ENCODE data around the gene MPPED1. TPM values are rescaled to one million over a fixed set of nuclear protein-coding genes. Genes with fewer than 3 reads are reported as not detected.
A peak's percentile ranks its signal among the peaks of the same experiment; 100 is the strongest.

MPPED1 gene
- total RNA-seq, 1 experiment from 2014 or later: 0.35 TPM

GRCh38 chr22:43388420-43388851 is 23.4 kb upstream of the MPPED1 start (continued):
- TF ChIP-seq, protein P1, sequence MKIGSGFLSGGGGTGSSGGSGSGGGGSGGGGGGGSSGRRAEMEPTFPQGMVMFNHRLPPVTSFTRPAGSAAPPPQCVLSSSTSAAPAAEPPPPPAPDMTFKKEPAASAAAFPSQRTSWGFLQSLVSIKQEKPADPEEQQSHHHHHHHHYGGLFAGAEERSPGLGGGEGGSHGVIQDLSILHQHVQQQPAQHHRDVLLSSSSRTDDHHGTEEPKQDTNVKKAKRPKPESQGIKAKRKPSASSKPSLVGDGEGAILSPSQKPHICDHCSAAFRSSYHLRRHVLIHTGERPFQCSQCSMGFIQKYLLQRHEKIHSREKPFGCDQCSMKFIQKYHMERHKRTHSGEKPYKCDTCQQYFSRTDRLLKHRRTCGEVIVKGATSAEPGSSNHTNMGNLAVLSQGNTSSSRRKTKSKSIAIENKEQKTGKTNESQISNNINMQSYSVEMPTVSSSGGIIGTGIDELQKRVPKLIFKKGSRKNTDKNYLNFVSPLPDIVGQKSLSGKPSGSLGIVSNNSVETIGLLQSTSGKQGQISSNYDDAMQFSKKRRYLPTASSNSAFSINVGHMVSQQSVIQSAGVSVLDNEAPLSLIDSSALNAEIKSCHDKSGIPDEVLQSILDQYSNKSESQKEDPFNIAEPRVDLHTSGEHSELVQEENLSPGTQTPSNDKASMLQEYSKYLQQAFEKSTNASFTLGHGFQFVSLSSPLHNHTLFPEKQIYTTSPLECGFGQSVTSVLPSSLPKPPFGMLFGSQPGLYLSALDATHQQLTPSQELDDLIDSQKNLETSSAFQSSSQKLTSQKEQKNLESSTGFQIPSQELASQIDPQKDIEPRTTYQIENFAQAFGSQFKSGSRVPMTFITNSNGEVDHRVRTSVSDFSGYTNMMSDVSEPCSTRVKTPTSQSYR (CRISPR knock-in tag; IDR thresholded peaks at IDR 0.05): no peak
- TF ChIP-seq TEAD1 (CRISPR knock-in tag; IDR thresholded peaks at IDR 0.05) (0 out of 2 replicates have a peak, but pooled peaks have one; percentile 17), FOXJ3 (CRISPR knock-in tag; IDR thresholded peaks at IDR 0.05; ENCODE audit: borderline replicate concordance) (no peak), CREM (CRISPR knock-in tag; IDR thresholded peaks at IDR 0.05) (no peak), CTCF (IDR thresholded peaks at IDR 0.05) (peak; percentile 100), ESRRA (CRISPR knock-in tag; IDR thresholded peaks at IDR 0.05; ENCODE audit: borderline replicate concordance) (no peak), ZBTB21 (CRISPR knock-in tag; IDR thresholded peaks at IDR 0.05; ENCODE audit: borderline replicate concordance) (no peak), TP53 (CRISPR knock-in tag; IDR thresholded peaks at IDR 0.05) (0 out of 2 replicates have a peak, but pooled peaks have one; percentile 19)
- TF ChIP-seq, protein P2, sequence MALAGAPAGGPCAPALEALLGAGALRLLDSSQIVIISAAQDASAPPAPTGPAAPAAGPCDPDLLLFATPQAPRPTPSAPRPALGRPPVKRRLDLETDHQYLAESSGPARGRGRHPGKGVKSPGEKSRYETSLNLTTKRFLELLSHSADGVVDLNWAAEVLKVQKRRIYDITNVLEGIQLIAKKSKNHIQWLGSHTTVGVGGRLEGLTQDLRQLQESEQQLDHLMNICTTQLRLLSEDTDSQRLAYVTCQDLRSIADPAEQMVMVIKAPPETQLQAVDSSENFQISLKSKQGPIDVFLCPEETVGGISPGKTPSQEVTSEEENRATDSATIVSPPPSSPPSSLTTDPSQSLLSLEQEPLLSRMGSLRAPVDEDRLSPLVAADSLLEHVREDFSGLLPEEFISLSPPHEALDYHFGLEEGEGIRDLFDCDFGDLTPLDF (CRISPR knock-in tag; IDR thresholded peaks at IDR 0.05): no peak
- TF ChIP-seq, protein P3, sequence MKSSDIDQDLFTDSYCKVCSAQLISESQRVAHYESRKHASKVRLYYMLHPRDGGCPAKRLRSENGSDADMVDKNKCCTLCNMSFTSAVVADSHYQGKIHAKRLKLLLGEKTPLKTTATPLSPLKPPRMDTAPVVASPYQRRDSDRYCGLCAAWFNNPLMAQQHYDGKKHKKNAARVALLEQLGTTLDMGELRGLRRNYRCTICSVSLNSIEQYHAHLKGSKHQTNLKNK (CRISPR knock-in tag; IDR thresholded peaks at IDR 0.05): no peak
- TF ChIP-seq, protein P4, sequence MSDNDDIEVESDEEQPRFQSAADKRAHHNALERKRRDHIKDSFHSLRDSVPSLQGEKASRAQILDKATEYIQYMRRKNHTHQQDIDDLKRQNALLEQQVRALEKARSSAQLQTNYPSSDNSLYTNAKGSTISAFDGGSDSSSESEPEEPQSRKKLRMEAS (CRISPR knock-in tag; IDR thresholded peaks at IDR 0.05): 0 out of 2 replicates have a peak, but pooled peaks have one; percentile 22
- TF ChIP-seq, protein P5, sequence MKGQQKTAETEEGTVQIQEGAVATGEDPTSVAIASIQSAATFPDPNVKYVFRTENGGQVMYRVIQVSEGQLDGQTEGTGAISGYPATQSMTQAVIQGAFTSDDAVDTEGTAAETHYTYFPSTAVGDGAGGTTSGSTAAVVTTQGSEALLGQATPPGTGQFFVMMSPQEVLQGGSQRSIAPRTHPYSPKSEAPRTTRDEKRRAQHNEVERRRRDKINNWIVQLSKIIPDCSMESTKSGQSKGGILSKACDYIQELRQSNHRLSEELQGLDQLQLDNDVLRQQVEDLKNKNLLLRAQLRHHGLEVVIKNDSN (CRISPR knock-in tag; IDR thresholded peaks at IDR 0.05): 0 out of 2 replicates have a peak, but pooled peaks have one; percentile 14

- no peak overlapping the region for H3K4me3 Mint-ChIP-seq
- peaks cover 16% of the 10 kb centered on the region for H3K4me1 Mint-ChIP-seq
- peaks cover 27% of the 10 kb centered on the region for H3K27me3 Mint-ChIP-seq (ENCODE audit: low read depth)
- ATAC-seq (no peak), DNase-seq (ENCODE audit: low spot score) (no peak)
- no peak overlapping the region for H3K27ac Mint-ChIP-seq
- no peaks in the 10 kb centered on the region for H3K36me3 Mint-ChIP-seq
- POLR2A ChIA-PET: no interaction called here
- CTCF ChIA-PET: interaction anchor here (0.7 to 7.7 kb wide), 7 partner anchors 39 to 354 kb away, joined by 3 to 108 read pairs (median 5); no protein-coding TSS in a partner anchor
- TF ChIP-seq, protein P6, sequence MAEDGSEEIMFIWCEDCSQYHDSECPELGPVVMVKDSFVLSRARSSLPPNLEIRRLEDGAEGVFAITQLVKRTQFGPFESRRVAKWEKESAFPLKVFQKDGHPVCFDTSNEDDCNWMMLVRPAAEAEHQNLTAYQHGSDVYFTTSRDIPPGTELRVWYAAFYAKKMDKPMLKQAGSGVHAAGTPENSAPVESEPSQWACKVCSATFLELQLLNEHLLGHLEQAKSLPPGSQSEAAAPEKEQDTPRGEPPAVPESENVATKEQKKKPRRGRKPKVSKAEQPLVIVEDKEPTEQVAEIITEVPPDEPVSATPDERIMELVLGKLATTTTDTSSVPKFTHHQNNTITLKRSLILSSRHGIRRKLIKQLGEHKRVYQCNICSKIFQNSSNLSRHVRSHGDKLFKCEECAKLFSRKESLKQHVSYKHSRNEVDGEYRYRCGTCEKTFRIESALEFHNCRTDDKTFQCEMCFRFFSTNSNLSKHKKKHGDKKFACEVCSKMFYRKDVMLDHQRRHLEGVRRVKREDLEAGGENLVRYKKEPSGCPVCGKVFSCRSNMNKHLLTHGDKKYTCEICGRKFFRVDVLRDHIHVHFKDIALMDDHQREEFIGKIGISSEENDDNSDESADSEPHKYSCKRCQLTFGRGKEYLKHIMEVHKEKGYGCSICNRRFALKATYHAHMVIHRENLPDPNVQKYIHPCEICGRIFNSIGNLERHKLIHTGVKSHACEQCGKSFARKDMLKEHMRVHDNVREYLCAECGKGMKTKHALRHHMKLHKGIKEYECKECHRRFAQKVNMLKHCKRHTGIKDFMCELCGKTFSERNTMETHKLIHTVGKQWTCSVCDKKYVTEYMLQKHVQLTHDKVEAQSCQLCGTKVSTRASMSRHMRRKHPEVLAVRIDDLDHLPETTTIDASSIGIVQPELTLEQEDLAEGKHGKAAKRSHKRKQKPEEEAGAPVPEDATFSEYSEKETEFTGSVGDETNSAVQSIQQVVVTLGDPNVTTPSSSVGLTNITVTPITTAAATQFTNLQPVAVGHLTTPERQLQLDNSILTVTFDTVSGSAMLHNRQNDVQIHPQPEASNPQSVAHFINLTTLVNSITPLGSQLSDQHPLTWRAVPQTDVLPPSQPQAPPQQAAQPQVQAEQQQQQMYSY (CRISPR knock-in tag; IDR thresholded peaks at IDR 0.05): no peak
- TF ChIP-seq ZNF263 (CRISPR knock-in tag; IDR thresholded peaks at IDR 0.05; ENCODE audit: low read depth) (peak; percentile 36; the same call in 1 of the 2 replicates), ELF4 (CRISPR knock-in tag; IDR thresholded peaks at IDR 0.05; ENCODE audit: low read depth) (no peak)
- TF ChIP-seq, protein P7, sequence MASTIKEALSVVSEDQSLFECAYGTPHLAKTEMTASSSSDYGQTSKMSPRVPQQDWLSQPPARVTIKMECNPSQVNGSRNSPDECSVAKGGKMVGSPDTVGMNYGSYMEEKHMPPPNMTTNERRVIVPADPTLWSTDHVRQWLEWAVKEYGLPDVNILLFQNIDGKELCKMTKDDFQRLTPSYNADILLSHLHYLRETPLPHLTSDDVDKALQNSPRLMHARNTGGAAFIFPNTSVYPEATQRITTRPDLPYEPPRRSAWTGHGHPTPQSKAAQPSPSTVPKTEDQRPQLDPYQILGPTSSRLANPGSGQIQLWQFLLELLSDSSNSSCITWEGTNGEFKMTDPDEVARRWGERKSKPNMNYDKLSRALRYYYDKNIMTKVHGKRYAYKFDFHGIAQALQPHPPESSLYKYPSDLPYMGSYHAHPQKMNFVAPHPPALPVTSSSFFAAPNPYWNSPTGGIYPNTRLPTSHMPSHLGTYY (CRISPR knock-in tag; IDR thresholded peaks at IDR 0.05): no peak
- H3K9me3 Mint-ChIP-seq: no peaks in the 10 kb centered on the region
Observed at GRCh38 chr22:43389227-43389836, 22.5 kb upstream of the MPPED1 start.

Data from WTC11 (cell line).